ENCODE data around the gene EFNA3. TPM values are rescaled to one million over a fixed set of nuclear protein-coding genes. Genes with fewer than 3 reads are reported as not detected.

Gene EFNA3
- total and polyA plus RNA-seq, 9 of the 15 experiments (the other 6 are each of a cell fraction or from before 2014, with no cell fraction given) = 0.59 to 7.9 (median 4.7) TPM

GRCh38 chr1:155081472-155082300 is 3.0 kb downstream of the EFNA3 start (continued):
- TF ChIP-seq ZNF263 (CRISPR knock-in tag; IDR thresholded peaks at IDR 0.05; ENCODE audit: borderline replicate concordance) = no peak
- no peak for TF ChIP-seq ZNF277 (CRISPR knock-in tag; IDR thresholded peaks at IDR 0.05; ENCODE audit: borderline replicate concordance)
- no peak for TF ChIP-seq ZNF24 (IDR thresholded peaks at IDR 0.05)
- TF ChIP-seq PTTG1 (tag; IDR thresholded peaks at IDR 0.05; ENCODE audit: low read depth) = no peak
- TF ChIP-seq, protein P1, sequence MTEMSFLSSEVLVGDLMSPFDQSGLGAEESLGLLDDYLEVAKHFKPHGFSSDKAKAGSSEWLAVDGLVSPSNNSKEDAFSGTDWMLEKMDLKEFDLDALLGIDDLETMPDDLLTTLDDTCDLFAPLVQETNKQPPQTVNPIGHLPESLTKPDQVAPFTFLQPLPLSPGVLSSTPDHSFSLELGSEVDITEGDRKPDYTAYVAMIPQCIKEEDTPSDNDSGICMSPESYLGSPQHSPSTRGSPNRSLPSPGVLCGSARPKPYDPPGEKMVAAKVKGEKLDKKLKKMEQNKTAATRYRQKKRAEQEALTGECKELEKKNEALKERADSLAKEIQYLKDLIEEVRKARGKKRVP (CRISPR knock-in tag; IDR thresholded peaks at IDR 0.05) = no peak
- TF ChIP-seq, protein P2, sequence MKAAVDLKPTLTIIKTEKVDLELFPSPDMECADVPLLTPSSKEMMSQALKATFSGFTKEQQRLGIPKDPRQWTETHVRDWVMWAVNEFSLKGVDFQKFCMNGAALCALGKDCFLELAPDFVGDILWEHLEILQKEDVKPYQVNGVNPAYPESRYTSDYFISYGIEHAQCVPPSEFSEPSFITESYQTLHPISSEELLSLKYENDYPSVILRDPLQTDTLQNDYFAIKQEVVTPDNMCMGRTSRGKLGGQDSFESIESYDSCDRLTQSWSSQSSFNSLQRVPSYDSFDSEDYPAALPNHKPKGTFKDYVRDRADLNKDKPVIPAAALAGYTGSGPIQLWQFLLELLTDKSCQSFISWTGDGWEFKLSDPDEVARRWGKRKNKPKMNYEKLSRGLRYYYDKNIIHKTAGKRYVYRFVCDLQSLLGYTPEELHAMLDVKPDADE (conservative IDR thresholded peaks at IDR 0.05; ENCODE audit: control insufficient read depth, low read depth, low read length) = no peak
- TF ChIP-seq ATF2 (CRISPR knock-in tag; IDR thresholded peaks at IDR 0.05) = no peak
- TF ChIP-seq BRCA1 (IDR thresholded peaks at IDR 0.05) = no peak
- TF ChIP-seq BRCA1 (CRISPR knock-in tag; IDR thresholded peaks at IDR 0.05) = no peak
- TF ChIP-seq COPS2 (conservative IDR thresholded peaks at IDR 0.05) = no peak
- TF ChIP-seq HNRNPLL (IDR thresholded peaks at IDR 0.05; ENCODE audit: low read depth, low read length, poor library complexity, severe bottlenecking) = no peak
- no peak for TF ChIP-seq KAT8 (IDR thresholded peaks at IDR 0.05; ENCODE audit: low read depth)
- TF ChIP-seq ZMIZ1 (IDR thresholded peaks at IDR 0.05; ENCODE audit: low read depth in 2 of 2, low read length in 2 of 2) = no peak
- no peak for TF ChIP-seq EGR1 (conservative IDR thresholded peaks at IDR 0.05)
- TF ChIP-seq MAFG (tag; conservative IDR thresholded peaks at IDR 0.05) = no peak
- no peak for TF ChIP-seq ELK1 (CRISPR knock-in tag; IDR thresholded peaks at IDR 0.05)
- peak; percentile 34 for TF ChIP-seq PHF20 (IDR thresholded peaks at IDR 0.05; ENCODE audit: partially characterized antibody)
- no peak for TF ChIP-seq SUPT5H (IDR thresholded peaks at IDR 0.05)
- TF ChIP-seq ZNF778 (CRISPR knock-in tag; IDR thresholded peaks at IDR 0.05) = no peak
